Heart left ventricle (tissue), 16 donors: Measurements from ENCODE around the gene OR8G5. TPM values are rescaled to one million over a fixed set of nuclear protein-coding genes. Genes with fewer than 3 reads are reported as not detected.

ENCODE experiments used
- ATAC-seq, 4 donors: fragments of 200-7000 bp; cut with Tn5 transposase; one replicate each; pipeline ENCODE4 v1.9.1; 2020 to 2022; ENCODE audit warnings: moderate library complexity in 4 of 4, mild to moderate bottlenecking in 3 of 4, moderate number of reproducible peaks in 1 of 4
- DNase-seq, 5 donors: peaks; one replicate each; pipeline ENCODE4 v3.0.0-alpha.2; 2020
- H3K27ac ChIP-seq, 12 donors: fragments of 200-600 bp; sonication (generic) in 4 of 12; one replicate each; pipeline versions ENCODE4 v1.5.0 to v1.8.0; 2016 to 2022; ENCODE audit warnings: mild to moderate bottlenecking in 2 of 12
- H3K27me3 ChIP-seq, 9 donors: fragments of 200-600 bp; sonication (generic) in 2 of 9; one replicate each; pipeline versions ENCODE4 v1.5.1 to v1.8.0; 2016 to 2022; ENCODE audit warnings: mild to moderate bottlenecking in 3 of 9
- H3K36me3 ChIP-seq, 9 donors: fragments of 200-600 bp; sonication (generic) in 2 of 9; one replicate each; pipeline versions ENCODE4 v1.5.0 to v1.8.0; 2018 to 2022; ENCODE audit warnings: mild to moderate bottlenecking in 2 of 9
- H3K4me1 ChIP-seq, 12 donors: fragments of 200-600 bp; sonication (generic) in 4 of 12; one replicate each; pipeline versions ENCODE4 v1.5.0 to v1.8.0; 2016 to 2022; ENCODE audit warnings: mild to moderate bottlenecking in 3 of 12
- H3K4me3 ChIP-seq, 12 donors: fragments of 200-600 bp; sonication (generic) in 4 of 12; one replicate each; pipeline versions ENCODE4 v1.5.0 to v1.8.0; 2017 to 2022; ENCODE audit warnings: mild to moderate bottlenecking in 9 of 12, moderate library complexity in 4 of 12
- H3K9me3 ChIP-seq, 12 donors: fragments of 200-600 bp; sonication (generic) in 4 of 12; one replicate each; pipeline versions ENCODE4 v1.5.0 to v1.8.0; 2016 to 2022; ENCODE audit warnings: mild to moderate bottlenecking in 1 of 12
- POLR2A ChIP-seq, 2 donors: fragments of 450-650 bp; IDR thresholded peaks; one replicate each; pipeline ENCODE4 v1.6.1; 2017; ENCODE audit warnings: antibody characterized with exemption in 2 of 2, mild to moderate bottlenecking in 2 of 2, moderate library complexity in 2 of 2
- WGBS, 4 donors: extraction: QIAGEN DNeasy Blood & Tissue Kit in 2 of 4; methylation state at CpG; one replicate each; pipeline versions ENCODE4 v1.1.5 to v1.1.7; 2013 to 2018; 5-methylcytosine and 5-hydroxymethylcytosine counted together
- intact Hi-C, 10 donors: fragments of 100-400 bp; cut with DNase I; formaldehyde crosslinking; loops; one replicate each; pipeline versions ENCODE4 v1.11.1 to v1.14.2; 2022
- polyA plus RNA-seq, 2 donors: library from polyadenylated mRNA; stranded (reverse); fragments of 200-250 nt; gene quantifications; one replicate each; pipeline ENCODE4 v1.2.3, GENCODE V29; 2013
- total RNA-seq, 9 donors: library from RNA; depleted of rRNA in 2 of 9; stranded (reverse); fragments of >200 nt in 2 of 9; fragmentation: NEBNext Ultra II Directional in 3 of 9; extraction: Animal tissue kit (Norgen Biotek cat#: 25700) in 3 of 9; gene quantifications; one replicate each; pipeline versions ENCODE4 v1.1.0 to v1.2.4, GENCODE V29; 2016 to 2023
- TF ChIP-seq, protein P1 (sequence below), 12 donors: fragments of 200-600 bp; sonication (generic) in 4 of 12; IDR thresholded peaks; one replicate each; pipeline versions ENCODE4 v1.5.0 to v1.8.0; 2018 to 2022; ENCODE audit warnings: antibody characterized with exemption in 12 of 12, mild to moderate bottlenecking in 5 of 12
- donor health status: ischemic (EF 13 %, LVEDD 7.1; RV severe dilation, severe dysfunction).
- donor health status: healthy with polysubstance abuse.
- donor health status: DM: no; HTN: yes; CAD: no.
- donor health status: DM: no; HTN: no; CAD: no.
- donor health status: ischemic (EF 25% LVEDD 6.9; RV normal size, moderate dysfunction).
- donor health status: ischemic (EF 25% LVEDD 5.7; RV mildly dilated, moderate dysfunction).
- donor health status: healthy.
- donor health status: DM: yes; HTN: yes; CAD: no.
- donor health status: ischemic (EF 35%, LVEDD 5.7; RV mildly dilated, moderate dysfunction).
- donor health status: nonischemic (EF 11% LVEDD 7.7; RV severe dilation, severe dysfunction).
- donor health status: DM: yes; HTN: yes; CAD: no.
- donor health status: PGD.
- donor health status: ischemic (EF 29% LVEDD 5.4; RV normal size, mild dysfunction).
- donor health status: nonischemic (EF 23%, LVEDD 6.1; RV moderate dilation, normal function).

The OR8G5 gene
- total and polyA plus RNA-seq, 11 donors = not detected

DNA sequence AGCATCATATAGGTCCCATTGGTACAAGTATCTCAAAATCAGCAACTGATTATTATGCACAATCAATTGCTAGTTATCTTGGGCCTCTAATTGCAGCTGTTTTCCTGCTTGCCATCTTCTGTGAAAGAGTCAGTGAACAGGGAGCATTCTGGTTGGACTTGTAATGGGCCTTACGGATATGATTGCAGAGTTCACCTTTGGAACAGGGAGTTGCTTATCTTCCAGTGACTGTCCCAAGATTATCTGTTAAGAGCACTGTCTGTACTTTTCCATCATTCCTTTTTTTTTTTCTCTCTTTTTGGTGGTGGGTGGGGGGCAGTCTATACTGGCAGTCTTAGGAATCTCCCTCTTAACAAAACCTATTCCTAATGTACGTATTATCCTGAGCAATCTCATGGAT, 17.8 kb downstream of the OR8G5 start:
- intact Hi-C loops = no loop called here
- no peaks in the 10 kb centered on the region for H3K9me3 ChIP-seq
- TF ChIP-seq, protein P1, sequence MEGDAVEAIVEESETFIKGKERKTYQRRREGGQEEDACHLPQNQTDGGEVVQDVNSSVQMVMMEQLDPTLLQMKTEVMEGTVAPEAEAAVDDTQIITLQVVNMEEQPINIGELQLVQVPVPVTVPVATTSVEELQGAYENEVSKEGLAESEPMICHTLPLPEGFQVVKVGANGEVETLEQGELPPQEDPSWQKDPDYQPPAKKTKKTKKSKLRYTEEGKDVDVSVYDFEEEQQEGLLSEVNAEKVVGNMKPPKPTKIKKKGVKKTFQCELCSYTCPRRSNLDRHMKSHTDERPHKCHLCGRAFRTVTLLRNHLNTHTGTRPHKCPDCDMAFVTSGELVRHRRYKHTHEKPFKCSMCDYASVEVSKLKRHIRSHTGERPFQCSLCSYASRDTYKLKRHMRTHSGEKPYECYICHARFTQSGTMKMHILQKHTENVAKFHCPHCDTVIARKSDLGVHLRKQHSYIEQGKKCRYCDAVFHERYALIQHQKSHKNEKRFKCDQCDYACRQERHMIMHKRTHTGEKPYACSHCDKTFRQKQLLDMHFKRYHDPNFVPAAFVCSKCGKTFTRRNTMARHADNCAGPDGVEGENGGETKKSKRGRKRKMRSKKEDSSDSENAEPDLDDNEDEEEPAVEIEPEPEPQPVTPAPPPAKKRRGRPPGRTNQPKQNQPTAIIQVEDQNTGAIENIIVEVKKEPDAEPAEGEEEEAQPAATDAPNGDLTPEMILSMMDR (IDR thresholded peaks at IDR 0.05) = no peak
- no peak for TF ChIP-seq POLR2A (IDR thresholded peaks at IDR 0.05)
- H3K4me1 ChIP-seq = no peaks in the 10 kb centered on the region
- DNase-seq (no peak), ATAC-seq (no peak)
- no peak overlapping the region for H3K27ac ChIP-seq
- WGBS, 4 donors = 81 to 96% (median 84%) methylated on average over 2 of the region's 2 CpGs
- H3K27me3 ChIP-seq = no peaks in the 10 kb centered on the region
- H3K4me3 ChIP-seq = no peak overlapping the region
- no peaks in the 10 kb centered on the region for H3K36me3 ChIP-seq

DNA sequence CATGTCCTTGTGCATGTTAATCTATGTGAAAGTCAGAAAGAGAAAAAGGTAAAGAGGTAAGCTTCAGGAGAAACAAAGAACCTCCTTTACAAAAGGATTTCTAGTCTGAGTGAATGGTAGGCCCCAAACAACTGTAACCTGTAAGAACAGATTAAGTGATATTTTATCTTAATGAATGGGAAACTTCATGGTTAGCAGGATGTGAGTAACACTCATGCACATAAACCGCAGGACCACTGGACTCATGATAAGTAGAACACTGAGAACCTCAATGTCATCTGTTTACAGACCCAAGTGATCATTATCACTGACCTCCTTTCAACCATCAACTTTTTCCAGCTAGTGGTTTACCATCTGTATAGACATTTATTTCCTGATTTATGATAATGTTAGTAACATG, 19.9 kb downstream of the OR8G5 start:
- Histone ChIP-seq H3K36me3 (no peaks in the 10 kb centered on the region), H3K27me3 (no peaks in the 10 kb centered on the region), H3K27ac (no peak overlapping the region), H3K4me1 (no peaks in the 10 kb centered on the region), H3K4me3 (no peak overlapping the region), H3K9me3 (peaks cover 0 to 9% (median 0%) of the 10 kb centered on the region in 12 donors)
- WGBS, 4 donors = 35 to 65% (median 57%) methylated on average over 1 of the region's 1 CpG
- intact Hi-C loops = no loop called here
- DNase-seq = no peak
- TF ChIP-seq, protein P1 (IDR thresholded peaks at IDR 0.05) = no peak
- TF ChIP-seq POLR2A (IDR thresholded peaks at IDR 0.05) = no peak
- ATAC-seq = no peak

DNA sequence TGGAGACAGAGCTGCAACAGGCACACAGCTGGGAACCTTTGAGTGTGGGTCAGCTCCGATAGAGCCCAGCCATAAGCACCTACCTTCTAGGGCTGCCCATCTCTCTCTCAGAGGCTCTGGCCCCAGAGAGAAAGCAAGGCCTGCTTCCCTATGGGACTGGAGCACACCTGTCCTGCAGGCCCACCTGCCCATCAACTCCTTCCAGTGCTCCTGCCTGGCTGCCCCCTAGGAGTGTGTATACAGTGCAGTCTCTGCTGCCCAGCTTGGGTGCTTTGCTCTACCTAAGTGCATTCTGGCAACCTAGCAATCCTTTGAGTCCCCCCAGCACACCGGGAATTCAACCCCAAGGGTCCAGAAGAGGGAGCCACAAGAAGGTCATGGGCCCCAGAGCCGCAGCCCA, 21.0 kb downstream of the OR8G5 start:
- Histone ChIP-seq H3K27me3 (no peaks in the 10 kb centered on the region), H3K36me3 (no peaks in the 10 kb centered on the region), H3K27ac (no peak overlapping the region), H3K4me1 (no peaks in the 10 kb centered on the region), H3K4me3 (no peak overlapping the region), H3K9me3 (peaks cover 0 to 19% (median 0%) of the 10 kb centered on the region in 12 donors)
- TF ChIP-seq, protein P1 (IDR thresholded peaks at IDR 0.05) = no peak
- TF ChIP-seq POLR2A (IDR thresholded peaks at IDR 0.05) = no peak
- ATAC-seq (no peak), DNase-seq (no peak)
- WGBS, 4 donors = 79 to 86% (median 81%) methylated on average over 3 of the region's 3 CpGs
- intact Hi-C loops = no loop called here

DNA sequence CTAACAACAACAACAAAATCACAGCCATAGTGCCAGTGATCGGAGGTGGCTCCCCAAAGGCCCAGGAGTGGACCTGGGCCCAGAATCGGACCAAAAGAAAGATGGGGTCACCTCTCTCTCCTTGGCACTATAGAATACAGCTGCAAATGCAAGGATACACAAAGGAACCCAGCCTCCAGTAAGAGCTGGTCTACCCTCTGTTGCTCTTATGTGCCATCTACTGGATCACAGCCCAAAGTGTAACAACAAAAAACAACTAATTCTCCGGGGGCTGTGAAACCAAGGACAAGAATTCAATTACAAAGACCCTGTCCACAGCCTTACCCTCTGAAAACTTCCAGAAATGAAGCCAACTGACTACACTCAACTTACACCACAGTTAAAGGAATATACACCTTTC, 21.6 kb downstream of the OR8G5 start:
- intact Hi-C loops = no loop called here

DNA sequence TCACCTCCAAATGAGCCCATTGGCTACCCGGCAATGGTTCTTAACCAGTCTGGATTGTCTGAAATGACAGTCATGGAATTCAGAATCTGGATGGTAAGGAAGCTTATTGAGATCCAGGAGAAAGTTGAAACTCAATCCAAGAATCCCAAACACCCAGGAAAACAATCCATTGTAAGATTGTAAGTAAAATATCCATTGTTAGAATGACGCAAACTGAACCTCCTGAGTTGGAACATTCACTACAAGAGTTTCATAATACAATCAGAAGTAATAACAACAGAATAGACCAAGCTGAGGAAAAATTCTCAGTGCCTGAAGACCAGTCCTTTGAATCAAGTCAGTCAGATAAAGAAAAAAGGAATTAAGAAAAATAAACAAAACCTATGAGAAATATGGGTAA, 22.1 kb downstream of the OR8G5 start:
- DNase-seq = no peak
- Histone ChIP-seq H3K27me3 (no peaks in the 10 kb centered on the region), H3K4me1 (no peaks in the 10 kb centered on the region), H3K4me3 (no peak overlapping the region), H3K36me3 (no peaks in the 10 kb centered on the region), H3K9me3 (peaks cover 0 to 24% (median 2%) of the 10 kb centered on the region in 12 donors), H3K27ac (no peak overlapping the region)
- no peak for TF ChIP-seq POLR2A (IDR thresholded peaks at IDR 0.05)
- TF ChIP-seq, protein P1 (IDR thresholded peaks at IDR 0.05) = no peak
- 39 to 90% (median 55%) methylated on average over 2 of the region's 2 CpGs for WGBS, 4 donors
- no peak for ATAC-seq
- intact Hi-C loops = no loop called here

More for the DNA sequence above, 21.6 kb downstream of the OR8G5 start:
- no peak for TF ChIP-seq POLR2A (IDR thresholded peaks at IDR 0.05)
- no peak for DNase-seq
- Histone ChIP-seq H3K27me3 (no peaks in the 10 kb centered on the region), H3K36me3 (no peaks in the 10 kb centered on the region), H3K9me3 (peaks cover 0 to 24% (median under 1%) of the 10 kb centered on the region in 12 donors), H3K4me3 (no peak overlapping the region), H3K27ac (no peak overlapping the region), H3K4me1 (no peaks in the 10 kb centered on the region)
- no peak for ATAC-seq
- WGBS, 4 donors = 72 to 79% (median 75%) methylated on average over 3 of the region's 3 CpGs
